Type B pancreatic cell (in vitro differentiated cells): ENCODE results near the gene ABCF3. TPM values are rescaled to one million over a fixed set of nuclear protein-coding genes. Genes with fewer than 3 reads are reported as not detected.
A peak's percentile ranks its signal among the peaks of the same experiment; 100 is the strongest.
"Not testable (repeated sequence)": the region's sequence is repeated elsewhere in the genome, so short reads cannot be mapped to it uniquely, and the experiment has no call there.

ENCODE experiments used
- DNase-seq: peaks from one replicate; pipeline ENCODE4 v3.0.0; 2021; ENCODE audit warnings: mixed read lengths; ENCODE audit not compliant: unreplicated experiment; ENCODE audit errors: extremely low spot score
- H3K27ac Mint-ChIP-seq: 2 replicates; pipeline ENCODE4 v1.8.0; 2021; ENCODE audit warnings: mild to moderate bottlenecking, mixed read lengths
- H3K27me3 Mint-ChIP-seq: 2 replicates; pipeline ENCODE4 v1.8.0; 2021; ENCODE audit warnings: mixed read lengths
- H3K36me3 Mint-ChIP-seq: 2 replicates; pipeline ENCODE4 v1.8.0; 2021; ENCODE audit warnings: mixed read lengths
- H3K4me1 Mint-ChIP-seq: one replicate; pipeline ENCODE4 v1.8.0; 2021; ENCODE audit warnings: mixed read lengths; ENCODE audit not compliant: unreplicated experiment
- H3K4me3 Mint-ChIP-seq: 2 replicates; pipeline ENCODE4 v1.8.0; 2021; ENCODE audit warnings: mild to moderate bottlenecking, mixed read lengths
- H3K9me3 Mint-ChIP-seq: 2 replicates; pipeline ENCODE4 v1.8.0; 2021; ENCODE audit warnings: mixed read lengths
- CTCF ChIP-seq: fragments of 200-600 bp; sonication (generic); conservative IDR thresholded peaks from 2 replicates; pipeline ENCODE4 v1.5.0; 2021; ENCODE audit warnings: antibody characterized with exemption, mild to moderate bottlenecking
- total RNA-seq: library from RNA; stranded (reverse); gene quantifications from 2 replicates; pipeline ENCODE4 v1.2.1, GENCODE V29; 2021; ENCODE audit warnings: low replicate concordance

The ABCF3 gene
- total RNA-seq, 1 donor from 2014 or later: 72.3 TPM

- no peak for DNase-seq
- TF ChIP-seq CTCF: no peak
- Mint-ChIP-seq H3K27ac (peak overlapping the region; percentile 88), H3K9me3 (no peaks in the 10 kb centered on the region), H3K36me3 (no peaks in the 10 kb centered on the region), H3K4me3 (peak overlapping the region; percentile 98), H3K27me3 (no peaks in the 10 kb centered on the region), H3K4me1 (peaks cover 26% of the 10 kb centered on the region)
Measured at GRCh38 chr3:184155644-184156521, 30.1 kb upstream of the ABCF3 start.

- peak overlapping the region; percentile 98 for H3K4me3 Mint-ChIP-seq
- H3K4me1 Mint-ChIP-seq: peaks cover 29% of the 10 kb centered on the region
- no peaks in the 10 kb centered on the region for H3K9me3 Mint-ChIP-seq
- peak overlapping the region; percentile 88 for H3K27ac Mint-ChIP-seq
- H3K27me3 Mint-ChIP-seq: no peaks in the 10 kb centered on the region
- peaks cover 3% of the 10 kb centered on the region for H3K36me3 Mint-ChIP-seq
- no peak for DNase-seq
- no peak for TF ChIP-seq CTCF
Measured at GRCh38 chr3:184156522-184156955, 29.5 kb upstream of the ABCF3 start.

- no peak for TF ChIP-seq CTCF
- Mint-ChIP-seq H3K4me1 (peaks cover 32% of the 10 kb centered on the region), H3K4me3 (peak overlapping the region; percentile 98), H3K27me3 (no peaks in the 10 kb centered on the region), H3K9me3 (no peaks in the 10 kb centered on the region), H3K27ac (peak overlapping the region; percentile 84), H3K36me3 (peaks cover 4% of the 10 kb centered on the region)
- DNase-seq: no peak
Measured at GRCh38 chr3:184157206-184157605, 28.8 kb upstream of the ABCF3 start.

- Mint-ChIP-seq H3K4me1 (peaks cover 30% of the 10 kb centered on the region), H3K27me3 (no peaks in the 10 kb centered on the region), H3K4me3 (no peak overlapping the region), H3K9me3 (no peaks in the 10 kb centered on the region), H3K36me3 (peaks cover 4% of the 10 kb centered on the region), H3K27ac (no peak overlapping the region)
- no peak for DNase-seq
- TF ChIP-seq CTCF: no peak
Measured at GRCh38 chr3:184158404-184158803, 27.6 kb upstream of the ABCF3 start.

- no peak for TF ChIP-seq CTCF
- H3K4me1 Mint-ChIP-seq: peaks cover 27% of the 10 kb centered on the region
- no peak overlapping the region for H3K27ac Mint-ChIP-seq
- H3K36me3 Mint-ChIP-seq: peaks cover 9% of the 10 kb centered on the region
- no peak for DNase-seq
- no peak overlapping the region for H3K4me3 Mint-ChIP-seq
- H3K9me3 Mint-ChIP-seq: no peaks in the 10 kb centered on the region
- H3K27me3 Mint-ChIP-seq: no peaks in the 10 kb centered on the region
Measured at GRCh38 chr3:184160456-184160855, 25.5 kb upstream of the ABCF3 start.

GRCh38 chr3:184162571-184163070, 23.4 kb upstream of the ABCF3 start:
- Mint-ChIP-seq H3K36me3 (peaks cover 12% of the 10 kb centered on the region), H3K4me1 (peaks cover 21% of the 10 kb centered on the region)
- not testable (repeated sequence) for H3K27me3 Mint-ChIP-seq, H3K9me3 Mint-ChIP-seq, H3K4me3 Mint-ChIP-seq, H3K27ac Mint-ChIP-seq, DNase-seq
